Endothelial cell of umbilical vein (primary cell): ENCODE data around the gene ELOA. TPM values are rescaled to one million over a fixed set of nuclear protein-coding genes. Genes with fewer than 3 reads are reported as not detected.

ENCODE experiments used
- BruUV-seq: library from RNA; stranded (reverse); fragments of 400-500 nt; replicated peaks from 2 replicates; lab custom pipeline; 2021; lab: Mats Ljungman, UMichigan
- CTCF ChIA-PET: fragments of 300-600, 350-600 bp; sonication (Branson Sonifier 250); formaldehyde crosslinking; loops from one replicate; lab custom pipeline; 2021; ENCODE audit warnings: antibody characterized with exemption, inconsistent platforms; lab: Charles Lee
- POLR2A ChIA-PET: fragments of 300-600, 350-600 bp; sonication (Branson Sonifier 250); formaldehyde crosslinking; loops from one replicate; lab custom pipeline; 2021; ENCODE audit warnings: antibody characterized with exemption, inconsistent platforms; lab: Charles Lee
- DNase-seq: peaks from one replicate; pipeline ENCODE4 v3.0.0-alpha.2; 2011; ENCODE audit warnings: low read depth, low spot score
- FAIRE-seq: peaks from 2 replicates; lab custom pipeline; 2011; peaks lifted over from hg19 to GRCh38; lab: Jason Lieb, UNC
- H2AFZ ChIP-seq: 2 replicates; pipeline ENCODE4 v1.6.0; 2012; ENCODE audit warnings: low read depth, low read length, control low read depth, inconsistent platforms
- H3K27ac ChIP-seq: 2 replicates; pipeline ENCODE4 v1.5.1; 2011; ENCODE audit warnings: low read depth, mild to moderate bottlenecking, control low read depth, low read length, moderate library complexity; ENCODE audit not compliant: insufficient read depth
- H3K27me3 ChIP-seq, 2 experiments: 2 replicates each; pipeline versions ENCODE4 v1.6.0 to v1.6.1; 2011; ENCODE audit warnings: low read length in 2 of 2, mixed read lengths in 1 of 2; ENCODE audit not compliant: control insufficient read depth in 2 of 2, insufficient read depth in 2 of 2
- H3K36me3 ChIP-seq, 2 experiments: 2 replicates in 1 of 2; 3 replicates in 1 of 2; pipeline ENCODE4 v1.5.1; 2011; ENCODE audit warnings: low read length in 2 of 2, mild to moderate bottlenecking in 1 of 2, moderate library complexity in 1 of 2; ENCODE audit not compliant: control insufficient read depth in 2 of 2, insufficient read depth in 2 of 2; ENCODE audit errors: extremely low read depth in 1 of 2
- H3K4me1 ChIP-seq: 3 replicates; pipeline ENCODE4 v1.5.1; 2011; ENCODE audit warnings: mild to moderate bottlenecking, low read length; ENCODE audit not compliant: control insufficient read depth, insufficient read depth; ENCODE audit errors: extremely low read depth
- H3K4me2 ChIP-seq: 2 replicates; pipeline ENCODE4 v1.6.1; 2011; ENCODE audit warnings: low read length, control low read depth, mixed read lengths; ENCODE audit not compliant: insufficient read depth
- H3K4me3 ChIP-seq, 3 experiments: fragments of 200-600 bp in 1 of 3; sonication (generic), shearing (Covaris generic) in 1 of 3; replicated peaks in 1 of 3; 2 replicates each; pipeline ENCODE4 v1.5.1; 2011 to 2016; ENCODE audit warnings: control low read depth in 3 of 3, low read length in 3 of 3, mild to moderate bottlenecking in 2 of 3, inconsistent platforms in 1 of 3, low read depth in 1 of 3, moderate library complexity in 1 of 3; ENCODE audit not compliant: insufficient read depth in 1 of 3
- H3K79me2 ChIP-seq: 2 replicates; pipeline ENCODE4 v1.6.0; 2012; ENCODE audit warnings: low read length, inconsistent platforms; ENCODE audit not compliant: control insufficient read depth, insufficient read depth
- H3K9ac ChIP-seq: replicated peaks from 2 replicates; pipeline ENCODE3; 2011; ENCODE audit warnings: low read length, control low read depth; ENCODE audit not compliant: insufficient read depth; ENCODE audit errors: extremely low read depth
- H3K9me1 ChIP-seq: replicated peaks from 3 replicates; pipeline ENCODE4 v1.6.0; 2011; ENCODE audit warnings: mild to moderate bottlenecking, low read length; ENCODE audit not compliant: control insufficient read depth, insufficient read depth; ENCODE audit errors: extremely low read depth
- H3K9me3 ChIP-seq: replicated peaks from 2 replicates; pipeline ENCODE4 v1.5.1; 2012; ENCODE audit warnings: low read length, inconsistent platforms; ENCODE audit not compliant: control insufficient read depth, insufficient read depth
- H4K20me1 ChIP-seq: replicated peaks from 2 replicates; pipeline ENCODE3; 2011; ENCODE audit warnings: mild to moderate bottlenecking, low read length; ENCODE audit not compliant: control insufficient read depth, insufficient read depth; ENCODE audit errors: extremely low read depth
- CTCF ChIP-seq, 2 donors: IDR thresholded peaks; 1 replicate in 1 of 2; 2 replicates in 1 of 2; pipeline ENCODE4 v1.5.1; 2011; ENCODE audit warnings: low read length in 2 of 2, mild to moderate bottlenecking in 2 of 2, moderate library complexity in 2 of 2, control low read depth in 1 of 2, inconsistent platforms in 1 of 2, low read depth in 1 of 2; ENCODE audit not compliant: insufficient read depth in 1 of 2; ENCODE audit errors: extremely low read depth in 1 of 2
- EZH2 ChIP-seq: IDR thresholded peaks from 2 replicates; pipeline ENCODE4 v1.6.1; 2012; ENCODE audit warnings: borderline replicate concordance, low read depth, mild to moderate bottlenecking, moderate library complexity, low read length, inconsistent platforms; ENCODE audit not compliant: severe bottlenecking
- FOS ChIP-seq: IDR thresholded peaks from 2 replicates; pipeline ENCODE4 v1.6.1; 2011; ENCODE audit warnings: mild to moderate bottlenecking, low read length, moderate library complexity, borderline replicate concordance; ENCODE audit not compliant: insufficient read depth
- GATA2 ChIP-seq: IDR thresholded peaks from 2 replicates; pipeline ENCODE4 v1.7.0; 2011; ENCODE audit warnings: low read depth, mild to moderate bottlenecking, moderate library complexity, mixed read lengths, low read length; ENCODE audit not compliant: insufficient read length, insufficient read depth
- JUN ChIP-seq: IDR thresholded peaks from 2 replicates; pipeline ENCODE4 v1.6.1; 2011; ENCODE audit warnings: borderline replicate concordance, low read depth; ENCODE audit not compliant: insufficient read length, insufficient read depth
- MAX ChIP-seq: IDR thresholded peaks from 2 replicates; pipeline ENCODE4 v1.6.1; 2011; ENCODE audit not compliant: insufficient read depth, insufficient read length
- MYC ChIP-seq: IDR thresholded peaks from one replicate; pipeline ENCODE4 v1.6.1; 2011; ENCODE audit warnings: mild to moderate bottlenecking, low read depth, low read length
- POLR2A ChIP-seq: IDR thresholded peaks from 2 replicates; pipeline ENCODE4 v1.6.1; 2012; ENCODE audit warnings: low read depth, mild to moderate bottlenecking, control low read depth, low read length
- POLR2AphosphoS5 ChIP-seq: IDR thresholded peaks from 2 replicates; pipeline ENCODE4 v1.6.1; 2012; ENCODE audit warnings: low read depth, mild to moderate bottlenecking, control low read depth, low read length, moderate library complexity; ENCODE audit not compliant: insufficient read depth
- dilution Hi-C: fragments of 300-500 bp; cut with MboI; formaldehyde crosslinking; loops from one replicate; pipeline ENCODE4 v1.15.0; 2019; ENCODE audit warnings: low sequenced_read_pairs; ENCODE audit not compliant: extremely low pct_ligation_motif_present
- intact Hi-C: fragments of 100-400 bp; cut with micrococcal nuclease; formaldehyde crosslinking; loops from one replicate; pipeline ENCODE4 v1.10.0; 2022
- polyA plus RNA-seq, 4 experiments: library from polyadenylated mRNA; depleted of rRNA in 3 of 4; stranded (reverse) in 3 of 4; unstranded in 1 of 4; fragments of >200 nt; gene quantifications; 2 replicates each; pipeline versions ENCODE4 v1.2.1 to v1.2.3, GENCODE V29; 2011 to 2012; ENCODE audit warnings: missing spikeins in 1 of 4
- total RNA-seq: library from RNA; stranded (reverse); gene quantifications from 2 replicates; pipeline ENCODE4 v1.2.3, GENCODE V29; 2021

ELOA gene
- total and polyA plus RNA-seq, 2 donors (not counting 3 experiments of a cell fraction or from before 2014, with no cell fraction given), result 11.9 to 42.6 TPM

- no peak overlapping the region for H3K27ac ChIP-seq
- BruUV-seq, result no TSS peak
- H3K27me3 ChIP-seq, result no peaks in the 10 kb centered on the region
- H3K79me2 ChIP-seq, result peaks cover 42% of the 10 kb centered on the region
- CTCF ChIA-PET, result interaction anchor here (1.2 kb wide), 1 partner anchor 208 kb away, joined by 3 read pairs; no protein-coding TSS in a partner anchor
- DNase-seq, result no peak
- H3K9me3 ChIP-seq, result no peaks in the 10 kb centered on the region
- TF ChIP-seq MYC (no peak), CTCF (IDR thresholded peaks at IDR 0.05; ENCODE audit: extremely low read depth in 1 of 2, insufficient read depth in 1 of 2, low read depth in 1 of 2, low read length in 2 of 2) (no peak), MAX (no peak), GATA2 (no peak), FOS (no peak), POLR2AphosphoS5 (no peak), POLR2A (no peak), EZH2 (no peak), JUN (no peak)
- H4K20me1 ChIP-seq, result peaks cover 15% of the 10 kb centered on the region
- intact Hi-C loops (loop anchor here (1.0 kb wide), 1 partner anchor 208 kb away; no protein-coding TSS in a partner anchor), dilution Hi-C loops (no loop called here)
- no peak overlapping the region for H2AFZ ChIP-seq
- no peak overlapping the region for H3K9ac ChIP-seq
- no peaks in the 10 kb centered on the region for H3K4me1 ChIP-seq
- no peaks in the 10 kb centered on the region for H3K9me1 ChIP-seq
- no peak overlapping the region for H3K4me3 ChIP-seq
- POLR2A ChIA-PET, result no interaction called here
- peaks cover 51 to 56% of the 10 kb centered on the region in 2 experiments for H3K36me3 ChIP-seq
- FAIRE-seq, result no peak
- no peak overlapping the region for H3K4me2 ChIP-seq
Measured at GRCh38 chr1:23751815-23752200, 8.5 kb downstream of the ELOA start.
